ENCODE data around the gene CIDEB. TPM values are rescaled to one million over a fixed set of nuclear protein-coding genes. Genes with fewer than 3 reads are reported as not detected.

The CIDEB gene
- total and polyA plus RNA-seq, 4 donors, result 4.9 to 14.8 (median 7.1) TPM

- Histone ChIP-seq H3K4me3 (ENCODE audit: low read depth, low read length) (no peak overlapping the region), H3K9me3 (ENCODE audit: control insufficient read depth, insufficient read depth, low read length) (no peaks in the 10 kb centered on the region), H3K27me3 (ENCODE audit: control insufficient read depth, insufficient read depth, low read length) (peaks cover 34% of the 10 kb centered on the region), H3K4me1 (ENCODE audit: control insufficient read depth, insufficient read depth, low read length) (peaks cover 10% of the 10 kb centered on the region), H3K27ac (ENCODE audit: low read depth, low read length) (no peak overlapping the region), H3K36me3 (ENCODE audit: control insufficient read depth, insufficient read depth, low read length) (no peaks in the 10 kb centered on the region)
- WGBS (ENCODE audit: insufficient coverage), result 80% methylated on average over 2 of the region's 7 CpGs
- DNase-seq (ENCODE audit: low read depth in 4 of 6, low spot score in 6 of 6), result no peak
Observed at GRCh38 chr14:24343795-24344660, 36.3 kb upstream of the CIDEB start.

GRCh38 chr14:24342889-24343288 is 35.1 kb upstream of the CIDEB start:
- no peak for DNase-seq (ENCODE audit: low read depth in 4 of 6, low spot score in 6 of 6)

GRCh38 chr14:24340606-24341005 is 32.8 kb upstream of the CIDEB start:
- peaks cover 17% of the 10 kb centered on the region for H3K4me1 ChIP-seq (ENCODE audit: control insufficient read depth, insufficient read depth, low read length)
- no peak overlapping the region for H3K4me3 ChIP-seq (ENCODE audit: low read depth, low read length)
- H3K27ac ChIP-seq (ENCODE audit: low read depth, low read length), result no peak overlapping the region
- H3K9me3 ChIP-seq (ENCODE audit: control insufficient read depth, insufficient read depth, low read length), result no peaks in the 10 kb centered on the region
- no peaks in the 10 kb centered on the region for H3K36me3 ChIP-seq (ENCODE audit: control insufficient read depth, insufficient read depth, low read length)
- DNase-seq (ENCODE audit: low read depth in 4 of 6, low spot score in 6 of 6), result no peak
- peaks cover 62% of the 10 kb centered on the region for H3K27me3 ChIP-seq (ENCODE audit: control insufficient read depth, insufficient read depth, low read length)
- WGBS (ENCODE audit: insufficient coverage), result no CpG with 5 or more reads among the region's 1 CpG

More at GRCh38 chr14:24342889-24343288, 35.1 kb upstream of the CIDEB start:
- no peaks in the 10 kb centered on the region for H3K9me3 ChIP-seq (ENCODE audit: control insufficient read depth, insufficient read depth, low read length)
- H3K36me3 ChIP-seq (ENCODE audit: control insufficient read depth, insufficient read depth, low read length), result no peaks in the 10 kb centered on the region
- H3K4me1 ChIP-seq (ENCODE audit: control insufficient read depth, insufficient read depth, low read length), result peaks cover 14% of the 10 kb centered on the region
- no peak overlapping the region for H3K27ac ChIP-seq (ENCODE audit: low read depth, low read length)
- peaks cover 43% of the 10 kb centered on the region for H3K27me3 ChIP-seq (ENCODE audit: control insufficient read depth, insufficient read depth, low read length)
- no peak overlapping the region for H3K4me3 ChIP-seq (ENCODE audit: low read depth, low read length)
- 73% methylated on average over 2 of the region's 4 CpGs for WGBS (ENCODE audit: insufficient coverage)

- Histone ChIP-seq H3K27me3 (ENCODE audit: control insufficient read depth, insufficient read depth, low read length) (peaks cover 71% of the 10 kb centered on the region), H3K9me3 (ENCODE audit: control insufficient read depth, insufficient read depth, low read length) (no peaks in the 10 kb centered on the region), H3K27ac (ENCODE audit: low read depth, low read length) (no peak within 1 kb of the TSS), H3K36me3 (ENCODE audit: control insufficient read depth, insufficient read depth, low read length) (no peaks in the 10 kb centered on the region), H3K4me1 (ENCODE audit: control insufficient read depth, insufficient read depth, low read length) (peaks cover 27% of the 10 kb centered on the region), H3K4me3 (ENCODE audit: low read depth, low read length) (peak within 1 kb of the TSS; percentile 22)
- WGBS (ENCODE audit: insufficient coverage), result 6% methylated on average over 36 of the region's 51 CpGs
- DNase-seq (ENCODE audit: low read depth in 4 of 6, low spot score in 6 of 6), result no peak
Observed at GRCh38 chr14:24339284-24340151, 31.7 kb upstream of the CIDEB start, which contains the start of gene RIPK3. Gene RIPK3 (minus strand): TSS chr14:24339991. CDS start chr14:24339826, 165 bp downstream.

GRCh38 chr14:24338843-24339242 is 31.1 kb upstream of the CIDEB start:
- 55% methylated on average over 14 of the region's 14 CpGs for WGBS (ENCODE audit: insufficient coverage)
- no peak overlapping the region for H3K4me3 ChIP-seq (ENCODE audit: low read depth, low read length)
- no peak for DNase-seq (ENCODE audit: low read depth in 4 of 6, low spot score in 6 of 6)
- no peaks in the 10 kb centered on the region for H3K36me3 ChIP-seq (ENCODE audit: control insufficient read depth, insufficient read depth, low read length)
- no peak overlapping the region for H3K27ac ChIP-seq (ENCODE audit: low read depth, low read length)
- peaks cover 33% of the 10 kb centered on the region for H3K4me1 ChIP-seq (ENCODE audit: control insufficient read depth, insufficient read depth, low read length)
- H3K27me3 ChIP-seq (ENCODE audit: control insufficient read depth, insufficient read depth, low read length), result peaks cover 77% of the 10 kb centered on the region
- H3K9me3 ChIP-seq (ENCODE audit: control insufficient read depth, insufficient read depth, low read length), result no peaks in the 10 kb centered on the region

GRCh38 chr14:24337824-24338175 is 30.0 kb upstream of the CIDEB start:
- no peak for DNase-seq (ENCODE audit: low read depth in 4 of 6, low spot score in 6 of 6)
- Histone ChIP-seq H3K4me1 (ENCODE audit: control insufficient read depth, insufficient read depth, low read length) (peaks cover 43% of the 10 kb centered on the region), H3K9me3 (ENCODE audit: control insufficient read depth, insufficient read depth, low read length) (no peaks in the 10 kb centered on the region), H3K36me3 (ENCODE audit: control insufficient read depth, insufficient read depth, low read length) (no peaks in the 10 kb centered on the region), H3K27ac (ENCODE audit: low read depth, low read length) (no peak overlapping the region), H3K4me3 (ENCODE audit: low read depth, low read length) (no peak overlapping the region), H3K27me3 (ENCODE audit: control insufficient read depth, insufficient read depth, low read length) (peaks cover 85% of the 10 kb centered on the region)
- 73% methylated on average over 7 of the region's 8 CpGs for WGBS (ENCODE audit: insufficient coverage)

- Histone ChIP-seq H3K9me3 (ENCODE audit: control insufficient read depth, insufficient read depth, low read length) (no peaks in the 10 kb centered on the region), H3K27ac (ENCODE audit: low read depth, low read length) (no peak overlapping the region), H3K4me1 (ENCODE audit: control insufficient read depth, insufficient read depth, low read length) (peaks cover 49% of the 10 kb centered on the region), H3K4me3 (ENCODE audit: low read depth, low read length) (no peak overlapping the region), H3K36me3 (ENCODE audit: control insufficient read depth, insufficient read depth, low read length) (no peaks in the 10 kb centered on the region), H3K27me3 (ENCODE audit: control insufficient read depth, insufficient read depth, low read length) (peaks cover 90% of the 10 kb centered on the region)
- WGBS (ENCODE audit: insufficient coverage), result 79% methylated on average over 5 of the region's 7 CpGs
- no peak for DNase-seq (ENCODE audit: low read depth in 4 of 6, low spot score in 6 of 6)
Observed at GRCh38 chr14:24337144-24337823, 29.5 kb upstream of the CIDEB start.

- WGBS (ENCODE audit: insufficient coverage), result 53% methylated on average over 10 of the region's 12 CpGs
- Histone ChIP-seq H3K4me1 (ENCODE audit: control insufficient read depth, insufficient read depth, low read length) (peaks cover 56% of the 10 kb centered on the region), H3K27me3 (ENCODE audit: control insufficient read depth, insufficient read depth, low read length) (peaks cover 96% of the 10 kb centered on the region), H3K27ac (ENCODE audit: low read depth, low read length) (no peak overlapping the region), H3K36me3 (ENCODE audit: control insufficient read depth, insufficient read depth, low read length) (no peaks in the 10 kb centered on the region), H3K4me3 (ENCODE audit: low read depth, low read length) (no peak overlapping the region), H3K9me3 (ENCODE audit: control insufficient read depth, insufficient read depth, low read length) (no peaks in the 10 kb centered on the region)
- no peak for DNase-seq (ENCODE audit: low read depth in 4 of 6, low spot score in 6 of 6)
Observed at GRCh38 chr14:24335461-24336171, 27.8 kb upstream of the CIDEB start.

Measured in spinal cord (tissue), 10 donors.